Hypothalamus (tissue), 51 donors: Measurements from ENCODE around the gene GIMAP2.
A peak's percentile ranks its signal among the peaks of the same experiment; 100 is the strongest.
"Not testable (repeated sequence)": the region's sequence is repeated elsewhere in the genome, so short reads cannot be mapped to it uniquely, and the experiment has no call there.

Experiments used
- DNase-seq, 51 donors: peaks; one replicate each; lab custom pipeline; 2025; lab: John Stamatoyannopoulos, UW

Gene GIMAP2

DNA sequence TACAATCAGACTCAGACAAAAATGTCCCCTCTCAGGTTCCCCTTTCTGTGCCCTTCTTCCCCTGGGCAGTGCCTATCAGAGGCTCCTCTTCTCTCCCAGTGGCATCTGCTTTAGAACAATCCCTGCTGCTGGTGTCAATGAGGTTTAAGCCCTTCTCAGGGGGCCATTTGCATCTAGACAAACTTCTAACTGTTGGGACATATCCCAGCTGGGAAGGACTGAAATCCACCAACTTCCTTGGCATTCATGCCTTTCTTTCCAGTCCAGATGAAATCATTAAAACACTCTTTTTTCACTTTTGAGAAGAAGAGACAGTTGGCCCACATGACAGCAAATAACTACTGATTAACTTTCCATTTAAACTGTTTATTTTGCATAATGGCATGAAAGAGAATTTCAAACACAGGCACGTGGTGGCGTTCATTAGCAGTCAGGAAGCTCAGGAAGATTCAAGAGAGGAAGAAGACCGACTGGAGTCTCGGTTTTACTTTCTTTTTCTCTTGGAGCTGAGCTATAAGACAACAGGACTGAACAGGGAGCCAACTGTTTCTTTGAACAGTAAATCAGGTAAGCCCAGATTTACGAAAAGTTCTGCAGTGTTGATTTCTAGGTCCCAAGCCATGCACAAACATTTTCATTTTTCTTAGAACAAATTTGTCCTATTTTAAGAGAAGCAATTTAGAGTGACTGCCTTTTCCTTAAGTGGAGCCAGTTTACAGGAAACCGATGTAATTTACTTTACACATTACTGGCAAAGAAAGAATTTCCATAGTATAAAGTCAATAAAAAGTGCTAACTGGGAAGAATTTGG, at the start of gene GIMAP2:
Gene GIMAP2, plus strand, starts transcription at position 488 of the 811 bp plus-strand sequence. CDS start 1,354 bp downstream, outside the sequence.
- peak in 1 of 51 donors; percentile 41 for DNase-seq

- DNase-seq = no peak
These were observed 43.7 kb upstream of the GIMAP2 start for GRCh38 chr7:150641854-150642253.

GRCh38 chr7:150642926-150643325, 42.6 kb upstream of the GIMAP2 start:
- DNase-seq = no peak

- no peak for DNase-seq
These were observed 40.1 kb upstream of the GIMAP2 start for GRCh38 chr7:150645259-150646020.

DNA sequence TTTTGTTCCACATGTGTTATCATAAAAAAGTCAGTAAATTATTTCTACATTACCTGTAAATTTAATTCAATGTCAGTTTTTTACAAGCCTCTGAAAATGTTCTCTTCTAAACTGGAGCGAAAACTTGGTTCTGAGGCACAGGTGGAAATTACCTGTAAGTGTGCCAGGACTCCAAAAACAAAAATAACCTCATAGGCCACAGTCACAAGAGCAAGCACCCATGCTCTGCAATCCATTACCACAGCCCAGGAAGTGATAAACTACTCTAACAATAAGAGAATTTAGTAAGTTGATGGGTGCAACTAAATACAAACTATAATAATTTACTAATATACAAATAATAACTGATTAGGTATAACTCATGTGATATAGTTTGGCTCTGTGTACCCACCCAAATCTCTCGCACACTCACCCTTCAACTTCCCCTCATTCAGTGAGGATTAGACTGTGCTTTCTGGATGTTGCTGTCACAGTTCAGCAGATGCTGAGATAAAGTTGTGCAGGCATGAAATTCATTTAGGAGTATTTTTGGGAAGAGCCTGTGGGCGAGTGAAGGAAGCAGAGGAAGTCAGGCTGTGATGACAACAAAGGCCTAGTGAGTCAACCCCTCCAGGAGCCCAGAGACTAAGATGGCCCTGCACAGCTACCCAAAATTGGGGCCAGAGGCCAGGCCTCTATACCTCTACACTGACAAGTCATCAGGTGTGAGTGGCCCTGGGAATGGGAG, 37.0 kb upstream of the GIMAP2 start:
- DNase-seq = peak in 1 of 51 donors; percentile 2

GRCh38 chr7:150649080-150649385, 36.5 kb upstream of the GIMAP2 start:
- DNase-seq = no peak

DNA sequence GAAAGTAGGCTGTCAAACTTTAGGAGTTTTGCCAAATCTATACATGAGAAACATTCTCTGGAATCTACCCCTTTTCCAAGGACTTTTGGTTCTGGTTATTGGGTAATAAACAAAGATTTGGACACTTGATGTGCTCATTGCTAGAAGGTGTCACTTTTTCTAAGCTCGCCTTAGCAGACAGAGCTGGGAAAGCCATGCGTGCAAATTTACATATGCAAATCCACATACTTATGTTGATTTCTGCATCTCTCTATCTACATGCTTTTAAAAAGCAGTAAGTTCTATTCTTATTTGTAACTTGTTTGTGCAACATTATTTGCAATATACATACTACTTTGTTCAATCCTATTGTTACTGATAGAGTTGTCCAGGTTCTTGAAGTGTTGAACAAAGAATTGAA, 30.8 kb upstream of the GIMAP2 start:
- DNase-seq = no peak

- no peak for DNase-seq
These were observed 29.5 kb upstream of the GIMAP2 start for GRCh38 chr7:150656047-150656446.

DNA sequence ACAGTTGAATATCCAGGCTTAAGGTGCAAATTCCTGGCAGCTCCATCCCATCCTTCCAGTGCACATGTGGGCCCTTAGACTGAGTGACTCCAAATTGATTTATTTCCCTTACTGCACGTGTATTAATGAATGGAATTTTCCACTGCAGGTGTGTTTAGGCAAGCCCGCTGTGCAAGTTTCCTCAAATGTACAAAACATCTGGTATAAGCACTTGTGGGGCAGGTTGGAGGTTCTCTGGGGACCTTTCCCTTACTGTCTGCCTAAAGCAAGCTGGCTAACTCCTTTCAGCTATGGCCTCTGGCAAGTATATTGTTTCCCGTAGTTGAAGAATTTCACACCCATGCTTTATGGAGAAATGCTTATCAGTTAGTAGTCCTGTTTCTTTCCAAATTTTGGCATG, 28.0 kb upstream of the GIMAP2 start:
- DNase-seq = no peak

- no peak for DNase-seq
These were observed 24.4 kb upstream of the GIMAP2 start for GRCh38 chr7:150660939-150661613.

- DNase-seq = not testable (repeated sequence)
These were observed 22.7 kb upstream of the GIMAP2 start for GRCh38 chr7:150662821-150663220.

DNA sequence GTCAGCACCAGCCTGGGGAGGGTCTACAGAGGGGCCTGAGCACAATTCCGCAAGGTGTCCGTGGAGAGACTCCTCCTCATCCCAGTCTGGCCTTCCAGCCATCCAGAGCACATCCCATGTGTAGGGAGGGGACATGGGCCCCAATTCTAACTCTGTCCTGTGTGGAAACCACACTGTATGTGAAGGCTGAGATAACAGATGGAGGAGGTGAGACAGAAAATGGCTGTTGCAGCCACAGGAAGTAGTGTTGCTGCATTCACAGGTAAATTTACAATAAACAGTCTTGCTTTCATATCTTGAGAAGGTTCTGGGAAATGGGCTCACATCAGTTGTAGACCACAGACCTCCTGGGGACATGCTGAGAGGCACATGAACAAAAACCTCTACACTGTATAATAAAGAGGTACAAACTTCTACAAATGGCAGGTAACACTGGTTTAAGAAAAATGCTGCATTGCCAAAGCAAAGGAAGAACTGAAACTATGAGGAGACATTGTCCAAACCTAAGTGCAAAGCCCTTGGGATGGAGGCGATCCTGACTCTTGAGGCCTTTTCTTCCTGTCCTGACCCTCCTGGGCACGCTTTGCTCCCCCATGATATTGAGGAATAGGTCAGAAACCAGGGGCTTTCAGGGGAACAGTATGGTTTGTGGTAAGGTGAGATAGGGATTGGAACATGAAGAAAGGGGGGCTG, 21.6 kb upstream of the GIMAP2 start:
- no peak for DNase-seq

GRCh38 chr7:150665089-150665748, 20.3 kb upstream of the GIMAP2 start:
- DNase-seq = peak in 1 of 51 donors; percentile 10

DNA sequence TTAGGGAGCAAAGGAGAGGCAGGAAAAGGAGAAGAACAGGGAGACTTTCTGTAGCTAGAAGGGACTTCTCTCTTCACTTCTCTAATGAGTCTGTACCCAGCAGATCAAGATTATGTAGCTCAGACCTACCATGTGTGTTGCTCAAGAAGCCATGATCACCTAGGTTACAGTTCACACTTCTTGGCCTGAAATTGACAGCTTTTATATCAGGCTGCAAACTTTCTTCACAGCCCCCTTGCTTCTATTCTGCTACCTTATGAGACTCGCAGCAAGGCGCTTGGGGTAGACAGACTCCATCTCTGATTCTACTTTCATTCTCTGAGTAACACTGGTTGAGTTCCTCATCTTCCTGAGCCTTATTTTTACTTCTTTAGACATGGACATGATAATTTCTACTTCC, 19.6 kb upstream of the GIMAP2 start:
- no peak for DNase-seq

DNA sequence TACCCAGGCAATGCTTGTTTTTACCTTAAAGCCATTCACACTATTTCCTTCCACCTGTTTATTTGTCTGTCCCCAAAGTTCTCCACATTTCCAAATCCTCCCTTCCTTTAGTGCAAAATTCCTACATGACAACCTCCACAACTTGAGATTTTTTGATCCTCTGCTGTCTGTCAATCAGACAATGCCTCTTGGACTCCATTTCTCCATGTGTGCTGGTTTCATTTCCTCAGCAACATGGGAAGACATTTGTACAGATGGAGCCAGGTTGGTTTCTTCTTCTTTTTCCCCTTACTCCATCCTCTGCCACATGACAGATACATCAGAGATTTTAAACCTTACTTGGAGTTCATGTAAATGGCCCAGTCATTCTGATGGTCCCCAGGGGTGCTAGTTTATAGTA, 19.1 kb upstream of the GIMAP2 start:
- DNase-seq = no peak

DNA sequence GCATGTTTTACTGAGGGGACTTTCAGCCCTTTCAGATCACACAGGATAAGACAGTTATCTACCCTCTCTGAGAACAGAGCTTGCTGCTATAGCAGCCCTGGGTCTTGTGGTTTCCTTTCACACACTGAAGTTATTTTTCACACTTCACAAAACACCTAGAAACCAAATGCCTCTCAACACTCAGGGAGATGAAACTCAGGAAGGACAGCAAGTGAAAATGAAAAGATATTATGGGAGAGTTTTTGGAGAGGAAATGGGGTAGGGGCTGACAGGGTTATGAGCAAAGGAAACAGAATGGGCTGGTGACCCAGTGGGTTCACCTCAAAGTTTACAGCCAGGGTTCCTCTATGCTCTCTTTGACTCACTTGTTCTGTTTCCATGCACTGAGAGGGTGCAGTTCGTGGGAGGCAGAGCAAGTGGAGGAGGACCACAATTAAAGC, 17.0 kb upstream of the GIMAP2 start:
- DNase-seq = no peak

DNA sequence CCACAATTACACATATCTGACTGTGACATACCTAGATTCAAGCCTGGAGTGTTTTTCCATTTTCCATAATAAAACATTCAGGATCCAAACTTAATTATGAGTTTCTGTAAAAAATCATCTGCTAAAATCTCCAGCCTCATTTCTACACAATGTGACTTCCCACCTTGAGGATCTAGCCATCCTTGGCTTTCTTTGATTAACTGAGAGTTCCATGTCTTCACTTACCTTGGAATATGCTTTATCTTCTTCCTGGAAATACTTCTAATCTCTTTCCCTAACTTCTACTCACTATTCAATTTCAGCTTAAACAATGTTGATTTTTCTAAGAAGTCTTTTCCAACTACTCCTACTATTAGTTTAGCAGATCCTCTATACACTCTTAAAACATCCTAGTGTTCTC, 16.5 kb upstream of the GIMAP2 start:
- DNase-seq = no peak

DNA sequence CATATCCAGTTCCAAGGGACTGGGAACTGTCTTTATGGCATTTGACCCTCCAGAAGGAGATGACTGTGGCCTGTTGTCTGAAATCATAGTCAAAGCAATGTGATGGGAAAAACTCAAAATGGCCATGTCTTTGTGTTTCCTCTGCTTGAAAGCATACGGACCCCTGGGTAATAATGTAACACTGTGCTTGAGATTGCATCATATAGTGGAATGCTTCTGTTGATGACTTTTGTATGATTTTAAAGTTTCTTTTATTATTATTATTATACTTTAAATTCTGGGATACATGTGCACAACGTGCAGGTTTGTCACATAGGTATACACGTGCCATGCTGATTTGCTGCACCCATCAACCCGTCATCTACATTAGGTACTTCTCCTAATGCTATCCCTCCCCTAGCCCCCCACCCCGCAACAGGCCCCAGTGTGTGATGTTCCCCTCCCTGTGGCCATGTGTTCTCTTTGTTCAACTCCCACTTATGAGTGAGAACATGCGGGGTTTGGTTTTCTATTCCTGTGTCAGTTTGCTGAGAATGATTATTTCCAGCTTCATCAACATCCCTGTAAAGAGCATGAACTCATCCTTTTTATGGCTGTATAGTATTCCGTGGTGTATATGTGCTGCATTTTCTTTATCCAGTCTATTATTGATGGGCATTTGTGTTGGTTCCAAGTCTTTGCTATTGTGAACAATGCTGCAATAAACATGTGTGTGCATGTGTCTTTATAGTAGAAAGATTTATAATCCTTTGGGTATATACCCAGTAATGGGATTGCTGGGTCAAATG, 13.5 kb upstream of the GIMAP2 start:
- DNase-seq = not testable (repeated sequence)

- no peak for DNase-seq
These were observed 9.8 kb upstream of the GIMAP2 start for GRCh38 chr7:150675714-150676113.
